Ovary (tissue), 9 donors: ENCODE results near the gene TMEM184A. TPM values are rescaled to one million over a fixed set of nuclear protein-coding genes. Genes with fewer than 3 reads are reported as not detected.

Experiments used
- DNase-seq, 5 donors: peaks; one replicate each; pipeline ENCODE4 v3.0.0-alpha.2; 2019 to 2020
- H3K27ac ChIP-seq, 2 donors: fragments of 200-600 bp; one replicate each; pipeline versions ENCODE4 v1.5.1 to v1.8.0; 2019 to 2022
- H3K27me3 ChIP-seq: fragments of 200-600 bp; one replicate; pipeline ENCODE4 v1.8.0; 2022
- H3K36me3 ChIP-seq: fragments of 200-600 bp; sonication (generic); one replicate; pipeline ENCODE4 v1.5.1; 2019
- H3K4me1 ChIP-seq: one replicate; pipeline ENCODE4 v1.8.1; 2013; ENCODE audit warnings: mild to moderate bottlenecking, moderate library complexity; ENCODE audit not compliant: insufficient read depth
- H3K4me3 ChIP-seq: fragments of 200-600 bp; sonication (generic); one replicate; pipeline ENCODE4 v1.5.1; 2017
- H3K9me3 ChIP-seq, 2 donors: fragments of 200-600 bp in 1 of 2; sonication (generic) in 1 of 2; one replicate each; pipeline versions ENCODE4 v1.5.1 to v1.8.1; 2013 to 2019; ENCODE audit warnings: mild to moderate bottlenecking in 1 of 2, moderate library complexity in 1 of 2
- EP300 ChIP-seq: sonication (generic); formaldehyde crosslinking; IDR thresholded peaks from one replicate; pipeline ENCODE4 v1.6.1; 2017; ENCODE audit warnings: antibody characterized with exemption
- POLR2A ChIP-seq: fragments of 450-650 bp; IDR thresholded peaks from one replicate; pipeline ENCODE4 v1.6.1; 2017; ENCODE audit warnings: antibody characterized with exemption, mild to moderate bottlenecking, moderate library complexity
- WGBS, 3 donors: extraction: QIAGEN DNeasy Blood & Tissue Kit in 1 of 3; methylation state at CpG; one replicate each; pipeline versions ENCODE4 v1.1.5 to v1.1.7; 2013 to 2017; 5-methylcytosine and 5-hydroxymethylcytosine counted together
- intact Hi-C, 4 donors: fragments of 100-400 bp; cut with DNase I; formaldehyde crosslinking; loops; one replicate each; pipeline versions ENCODE4 v1.11.0 to v1.15.1; 2022 to 2023
- polyA plus RNA-seq, 2 donors: library from polyadenylated mRNA; stranded (reverse); fragments of 200-250 nt in 1 of 2; fragments of 350-450 nt in 1 of 2; fragmentation: Illumina TruSeq in 1 of 2; extraction: RNeasy Lipid Tissue Mini Kit (QIAGEN cat#74804) in 1 of 2; gene quantifications; one replicate each; pipeline ENCODE4 v1.2.3, GENCODE V29; 2013 to 2014
- total RNA-seq, 7 donors: library from RNA; depleted of rRNA in 2 of 7; stranded (reverse); fragments of >200 nt in 2 of 7; fragmentation: NEBNext Ultra II Directional in 3 of 7; extraction: Animal tissue kit (Norgen Biotek cat#: 25700) in 3 of 7; gene quantifications; one replicate each; pipeline versions ENCODE4 v1.1.0 to v1.2.4, GENCODE V29; 2016 to 2023
- TF ChIP-seq, protein P1 (sequence below), 3 donors: fragments of 450-650 bp in 2 of 3; fragments of 200-600 bp in 1 of 3; IDR thresholded peaks; one replicate each; pipeline versions ENCODE4 v1.5.1 to v1.8.0; 2016 to 2022; ENCODE audit warnings: antibody characterized with exemption in 3 of 3, mild to moderate bottlenecking in 1 of 3
- donor health status: DM: no; HTN: no; CAD: no; lungs with moderate emphysema.
- donor health status: DM: no; HTN: no; CAD: no.
- donor health status: Bipolar disorder and iron deficiency.
- donor health status: DM: yes; HTN: yes; CAD: no.
- donor health status: DM: no; HTN: no; CAD: no.
- donor health status: DM: yes; HTN: yes; CAD: no.

TMEM184A gene
- total and polyA plus RNA-seq, 9 donors, result 0.05 to 8.4 (median 1.6) TPM; not detected in 2

- no peak for TF ChIP-seq POLR2A
- TF ChIP-seq, protein P1, sequence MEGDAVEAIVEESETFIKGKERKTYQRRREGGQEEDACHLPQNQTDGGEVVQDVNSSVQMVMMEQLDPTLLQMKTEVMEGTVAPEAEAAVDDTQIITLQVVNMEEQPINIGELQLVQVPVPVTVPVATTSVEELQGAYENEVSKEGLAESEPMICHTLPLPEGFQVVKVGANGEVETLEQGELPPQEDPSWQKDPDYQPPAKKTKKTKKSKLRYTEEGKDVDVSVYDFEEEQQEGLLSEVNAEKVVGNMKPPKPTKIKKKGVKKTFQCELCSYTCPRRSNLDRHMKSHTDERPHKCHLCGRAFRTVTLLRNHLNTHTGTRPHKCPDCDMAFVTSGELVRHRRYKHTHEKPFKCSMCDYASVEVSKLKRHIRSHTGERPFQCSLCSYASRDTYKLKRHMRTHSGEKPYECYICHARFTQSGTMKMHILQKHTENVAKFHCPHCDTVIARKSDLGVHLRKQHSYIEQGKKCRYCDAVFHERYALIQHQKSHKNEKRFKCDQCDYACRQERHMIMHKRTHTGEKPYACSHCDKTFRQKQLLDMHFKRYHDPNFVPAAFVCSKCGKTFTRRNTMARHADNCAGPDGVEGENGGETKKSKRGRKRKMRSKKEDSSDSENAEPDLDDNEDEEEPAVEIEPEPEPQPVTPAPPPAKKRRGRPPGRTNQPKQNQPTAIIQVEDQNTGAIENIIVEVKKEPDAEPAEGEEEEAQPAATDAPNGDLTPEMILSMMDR (IDR thresholded peaks at IDR 0.05), result no peak
- no peak for TF ChIP-seq EP300
- intact Hi-C loops, result no loop called here
- Histone ChIP-seq H3K36me3 (no peaks in the 10 kb centered on the region), H3K9me3 (no peaks in the 10 kb centered on the region), H3K4me1 (peaks cover 9% of the 10 kb centered on the region), H3K4me3 (no peak overlapping the region), H3K27me3 (no peaks in the 10 kb centered on the region), H3K27ac (no peak overlapping the region)
- 88 to 96% (median 92%) methylated on average over 9 to 10 of the region's 10 CpGs for WGBS, 3 donors
- DNase-seq, result peak in 1 of 5 donors; percentile 11
Measured at GRCh38 chr7:1557771-1558170, 1.8 kb upstream of the TMEM184A start.

DNA sequence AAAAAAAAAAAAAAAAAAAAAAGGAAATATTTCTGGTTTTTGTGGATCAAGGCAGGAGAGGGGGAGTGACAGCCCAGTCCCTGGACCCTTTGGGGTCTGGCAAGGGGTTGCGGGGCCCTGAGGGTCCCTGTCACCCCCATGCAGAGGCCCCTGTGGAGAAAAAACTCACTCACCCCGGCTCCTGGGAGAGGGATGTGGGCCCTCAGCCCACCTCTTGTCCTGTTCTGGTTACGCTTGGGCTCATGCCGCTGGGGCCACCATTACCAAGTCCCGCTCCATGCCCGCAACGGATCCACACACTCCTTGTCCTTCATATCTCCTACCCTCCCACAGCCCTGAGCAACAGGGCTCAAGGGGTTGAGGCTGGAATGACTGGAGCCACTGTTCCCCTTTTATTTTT is 1.0 kb upstream of the TMEM184A start:
- TF ChIP-seq EP300 (no peak), POLR2A (no peak)
- TF ChIP-seq, protein P1 (IDR thresholded peaks at IDR 0.05), result no peak
- no peaks in the 10 kb centered on the region for H3K9me3 ChIP-seq
- H3K4me3 ChIP-seq, result no peak overlapping the region
- no peak overlapping the region for H3K27ac ChIP-seq
- 94 to 96% (median 96%) methylated on average over 7 of the region's 7 CpGs for WGBS, 3 donors
- H3K4me1 ChIP-seq, result peaks cover 9% of the 10 kb centered on the region
- intact Hi-C loops, result no loop called here
- H3K36me3 ChIP-seq, result no peaks in the 10 kb centered on the region
- H3K27me3 ChIP-seq, result no peaks in the 10 kb centered on the region
- DNase-seq, result no peak

DNA sequence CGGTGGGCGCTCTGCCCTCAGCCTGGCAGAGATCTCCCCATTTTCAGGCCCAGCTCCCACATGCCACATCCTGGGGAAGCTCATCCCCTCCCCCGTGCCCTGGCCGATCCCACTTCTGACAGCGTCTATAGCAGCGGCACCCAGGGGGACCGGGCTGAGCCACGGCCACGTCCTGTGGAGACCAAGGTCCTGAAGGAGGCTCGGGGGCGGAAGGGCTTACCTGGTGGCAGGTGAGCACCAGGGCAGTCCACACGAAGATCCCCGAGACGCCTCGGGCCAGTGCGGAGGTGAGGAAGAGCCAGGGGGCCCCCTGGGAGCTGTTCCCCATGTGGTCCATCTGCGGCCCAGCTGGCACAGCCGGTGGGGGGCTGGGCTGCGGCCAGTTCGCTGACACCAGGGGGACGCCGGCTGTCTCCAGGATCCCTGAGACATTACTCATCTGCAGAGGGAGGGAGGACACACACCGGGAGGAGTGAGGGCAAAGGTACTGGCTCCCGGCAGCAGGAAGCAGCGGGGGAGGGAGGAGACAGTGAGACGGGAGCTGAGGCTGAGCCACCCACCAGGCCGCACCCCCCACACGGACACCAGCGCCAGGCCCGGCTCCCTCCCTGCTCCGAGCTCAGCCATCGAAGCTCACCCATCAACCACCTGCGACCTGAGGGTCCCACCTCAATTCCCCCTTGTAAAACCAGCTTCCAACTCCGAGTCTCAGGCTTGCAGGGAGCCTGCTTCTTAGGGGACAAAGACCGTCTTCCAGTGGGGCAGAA is 776 bp downstream of the TMEM184A start:
- WGBS, 3 donors, result 12 to 18% (median 15%) methylated on average over 28 to 35 of the region's 35 CpGs
- peak; percentile 51 to 69 (median 65) for DNase-seq
- no peak for TF ChIP-seq POLR2A
- TF ChIP-seq, protein P1 (IDR thresholded peaks at IDR 0.05), result no peak
- TF ChIP-seq EP300, result no peak
- no peak overlapping the region for H3K27ac ChIP-seq
- intact Hi-C loops, result no loop called here
- no peak overlapping the region for H3K4me3 ChIP-seq
- H3K4me1 ChIP-seq, result peaks cover 9% of the 10 kb centered on the region
- no peaks in the 10 kb centered on the region for H3K9me3 ChIP-seq
- H3K36me3 ChIP-seq, result no peaks in the 10 kb centered on the region
- no peaks in the 10 kb centered on the region for H3K27me3 ChIP-seq

DNA sequence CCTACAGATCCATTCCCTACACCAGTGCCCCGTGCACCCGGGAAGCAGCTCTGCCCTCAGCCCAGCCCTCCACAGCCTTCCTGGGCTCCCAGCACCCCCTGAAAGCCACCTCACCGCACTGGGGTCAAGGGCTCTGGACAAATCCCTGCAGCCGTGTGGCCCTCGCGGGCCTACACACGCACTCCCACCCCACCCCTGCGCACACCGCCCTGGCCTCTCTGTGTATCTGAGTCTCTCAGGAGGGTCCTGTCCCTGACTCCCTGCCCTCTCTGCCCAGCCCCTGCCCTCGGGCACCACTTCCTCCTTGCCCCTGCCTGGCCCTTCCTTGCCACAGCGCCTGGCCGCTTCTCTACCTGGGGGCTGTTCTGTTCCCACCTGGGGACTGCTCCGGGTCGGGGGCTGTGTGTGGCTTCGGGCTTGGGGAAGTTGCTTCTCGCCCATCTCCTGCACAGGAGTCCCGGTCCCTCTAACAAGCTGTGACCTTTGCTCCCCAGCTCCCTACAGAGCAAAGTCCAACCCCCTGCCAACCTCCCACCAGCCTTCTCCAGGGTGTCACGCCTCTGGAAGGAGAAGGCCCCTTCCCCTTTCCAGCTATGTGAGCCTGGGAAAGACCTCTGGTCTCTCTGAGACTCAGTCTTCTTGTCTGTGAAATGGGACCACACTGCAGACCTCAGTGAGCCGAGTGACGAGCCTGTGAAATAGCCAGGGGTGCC is 1.5 kb downstream of the TMEM184A start:
- Histone ChIP-seq H3K9me3 (no peaks in the 10 kb centered on the region), H3K4me1 (peaks cover 9% of the 10 kb centered on the region), H3K27ac (no peak overlapping the region), H3K27me3 (no peaks in the 10 kb centered on the region), H3K4me3 (no peak overlapping the region), H3K36me3 (no peaks in the 10 kb centered on the region)
- DNase-seq, result peak in 1 of 5 donors; percentile 9
- 63 to 81% (median 69%) methylated on average over 20 of the region's 20 CpGs for whole genome bisulfite sequencing, 3 donors
- intact Hi-C loops, result no loop called here
- no peak for TF ChIP-seq EP300
- TF ChIP-seq POLR2A, result no peak
- TF ChIP-seq, protein P1 (IDR thresholded peaks at IDR 0.05), result no peak
